Upper lobe of left lung (tissue), 4 donors: ENCODE data around the gene CEP72.

ENCODE experiments used
- CTCF ChIP-seq, 6 experiments: fragments of 450-650 bp in 4 of 6; fragments of 200-600 bp in 2 of 6; sonication (generic) in 2 of 6; IDR thresholded peaks; one replicate each; pipeline ENCODE4 v1.5.1; 2016 to 2019; ENCODE audit warnings: antibody characterized with exemption in 6 of 6
- POLR2A ChIP-seq, 4 donors: fragments of 450-650 bp; IDR thresholded peaks; one replicate each; pipeline ENCODE4 v1.5.1; 2016 to 2017; ENCODE audit warnings: antibody characterized with exemption in 4 of 4, mild to moderate bottlenecking in 2 of 4

- TF ChIP-seq CTCF (IDR thresholded peaks at IDR 0.05) (no peak), POLR2A (IDR thresholded peaks at IDR 0.05) (no peak)
Observed at GRCh38 chr5:584216-584615, 27.9 kb upstream of the CEP72 start.
